Mesendoderm (in vitro differentiated cells): ENCODE results near the gene SPINK7.

Experiments
- DNase-seq: peaks from one replicate; pipeline ENCODE4 v3.0.0; 2013
- H2AK5ac ChIP-seq: 2 replicates; pipeline ENCODE4 v1.6.1; 2013; ENCODE audit warnings: low read length, inconsistent platforms
- H2BK120ac ChIP-seq: 2 replicates; pipeline ENCODE4 v1.6.1; 2013; ENCODE audit warnings: low read depth, mild to moderate bottlenecking, low read length, moderate library complexity, mixed read lengths
- H2BK15ac ChIP-seq: replicated peaks from 2 replicates; pipeline ENCODE4 v1.6.1; 2013; ENCODE audit warnings: low read depth, mild to moderate bottlenecking, moderate library complexity
- H2BK5ac ChIP-seq: 2 replicates; pipeline ENCODE4 v1.6.1; 2013; ENCODE audit warnings: low read length, inconsistent platforms
- H3K18ac ChIP-seq: 2 replicates; pipeline ENCODE4 v1.6.1; 2013; ENCODE audit warnings: mild to moderate bottlenecking, low read length, mixed read lengths
- H3K23ac ChIP-seq: one replicate; pipeline ENCODE4 v1.6.1; 2013; ENCODE audit warnings: low read length
- H3K27ac ChIP-seq: 2 replicates; pipeline ENCODE4 v1.5.1; 2013; ENCODE audit warnings: low read depth, mild to moderate bottlenecking, inconsistent platforms, low read length, moderate library complexity
- H3K27me3 ChIP-seq: 2 replicates; pipeline ENCODE4 v1.6.1; 2013; ENCODE audit warnings: low read length, control low read depth, mild to moderate bottlenecking, inconsistent platforms; ENCODE audit not compliant: insufficient read depth, poor library complexity
- H3K36me3 ChIP-seq: 2 replicates; pipeline ENCODE4 v1.6.1; 2013; ENCODE audit warnings: low read length, inconsistent platforms; ENCODE audit not compliant: control insufficient read depth, insufficient read depth
- H3K4ac ChIP-seq: one replicate; pipeline ENCODE4 v1.6.1; 2013; ENCODE audit warnings: low read depth, mild to moderate bottlenecking, low read length, moderate library complexity
- H3K4me1 ChIP-seq: 2 replicates; pipeline ENCODE4 v1.6.1; 2013; ENCODE audit warnings: low read depth, low read length, inconsistent platforms; ENCODE audit not compliant: control insufficient read depth
- H3K4me2 ChIP-seq: 2 replicates; pipeline ENCODE4 v1.6.1; 2013; ENCODE audit warnings: low read length
- H3K4me3 ChIP-seq: 2 replicates; pipeline ENCODE4 v1.5.1; 2013; ENCODE audit warnings: mild to moderate bottlenecking, low read length
- H3K56ac ChIP-seq: one replicate; pipeline ENCODE4 v1.6.1; 2013; ENCODE audit warnings: low read length
- H3K79me1 ChIP-seq: 2 replicates; pipeline ENCODE4 v1.6.1; 2013; ENCODE audit warnings: low read length, inconsistent platforms
- H3K79me2 ChIP-seq: 2 replicates; pipeline ENCODE4 v1.6.1; 2013; ENCODE audit warnings: mild to moderate bottlenecking, low read length; ENCODE audit not compliant: control insufficient read depth, insufficient read depth
- H3K9ac ChIP-seq: 2 replicates; pipeline ENCODE4 v1.6.1; 2013; ENCODE audit warnings: low read length, inconsistent platforms
- H4K5ac ChIP-seq: one replicate; pipeline ENCODE4 v1.6.1; 2013; ENCODE audit warnings: low read length
- H4K8ac ChIP-seq: one replicate; pipeline ENCODE4 v1.6.1; 2013; ENCODE audit warnings: low read depth, mild to moderate bottlenecking, control low read depth, low read length, moderate library complexity
- WGBS: extraction: QIAGEN DNeasy Blood & Tissue Kit; methylation state at CpG from one replicate; pipeline ENCODE4 v1.1.7; 2013; ENCODE audit warnings: low lambda C conversion rate, missing lambda C conversion rate; ENCODE audit not compliant: insufficient coverage; ENCODE audit errors: extremely low coverage; 5-methylcytosine and 5-hydroxymethylcytosine counted together

SPINK7 gene

DNA sequence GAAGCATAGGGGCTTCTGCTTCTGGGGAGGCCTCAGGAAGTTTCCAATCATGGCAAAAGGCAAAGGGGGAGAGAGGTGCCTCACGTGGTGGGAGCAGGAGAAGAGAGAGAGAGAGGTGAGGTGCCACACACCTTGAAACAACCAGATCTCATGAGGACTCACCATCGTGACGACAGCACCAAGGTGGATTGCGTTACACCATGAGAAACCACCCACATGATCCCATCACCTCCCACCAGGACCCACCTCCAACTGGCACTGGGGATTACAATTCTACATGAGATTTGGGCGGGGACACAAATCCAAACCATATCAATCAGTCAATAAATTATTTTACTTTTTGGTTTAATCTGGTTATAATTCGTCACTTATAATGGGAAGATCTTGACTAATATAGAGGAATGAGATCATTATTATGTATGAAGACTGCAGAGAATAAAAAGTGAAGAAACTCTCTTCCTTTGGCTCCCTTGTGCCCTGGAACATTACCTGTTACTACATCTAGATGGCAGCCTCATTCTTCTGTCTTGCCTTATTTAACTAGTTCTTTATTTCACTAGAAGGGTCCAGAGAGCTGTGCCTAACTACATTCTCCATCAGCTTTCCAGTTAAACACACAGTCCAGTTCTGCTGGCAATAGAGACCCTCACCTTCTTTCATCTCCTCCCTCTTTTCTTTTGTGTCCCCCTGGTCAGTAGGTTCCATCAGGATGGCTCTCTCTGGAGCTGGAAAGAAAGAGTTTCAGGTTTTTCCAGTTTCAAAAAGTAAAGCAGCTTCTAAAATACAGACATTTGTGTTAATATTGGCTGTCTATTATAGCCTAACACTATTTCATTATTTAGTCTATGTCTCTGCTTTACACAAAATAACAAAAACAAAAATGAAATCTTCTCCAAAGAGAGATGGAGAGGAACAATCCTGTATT lies 21.7 kb upstream of the SPINK7 start:
- Histone ChIP-seq H3K18ac (no peak overlapping the region), H2BK120ac (no peak overlapping the region), H3K79me1 (no peaks in the 10 kb centered on the region), H2BK5ac (no peak overlapping the region), H4K5ac (no peak overlapping the region), H4K8ac (no peak overlapping the region), H3K4me3 (no peak overlapping the region), H3K79me2 (no peaks in the 10 kb centered on the region), H3K4me2 (no peak overlapping the region), H3K27me3 (no peaks in the 10 kb centered on the region), H2AK5ac (no peak overlapping the region), H2BK15ac (no peak overlapping the region), H3K4ac (no peak overlapping the region), H3K27ac (no peak overlapping the region), H3K56ac (no peak overlapping the region), H3K9ac (no peak overlapping the region), H3K23ac (no peak overlapping the region), H3K4me1 (no peaks in the 10 kb centered on the region), H3K36me3 (no peaks in the 10 kb centered on the region)
- WGBS, result no CpG with 5 or more reads among the region's 6 CpGs
- DNase-seq, result peak; percentile 54

DNA sequence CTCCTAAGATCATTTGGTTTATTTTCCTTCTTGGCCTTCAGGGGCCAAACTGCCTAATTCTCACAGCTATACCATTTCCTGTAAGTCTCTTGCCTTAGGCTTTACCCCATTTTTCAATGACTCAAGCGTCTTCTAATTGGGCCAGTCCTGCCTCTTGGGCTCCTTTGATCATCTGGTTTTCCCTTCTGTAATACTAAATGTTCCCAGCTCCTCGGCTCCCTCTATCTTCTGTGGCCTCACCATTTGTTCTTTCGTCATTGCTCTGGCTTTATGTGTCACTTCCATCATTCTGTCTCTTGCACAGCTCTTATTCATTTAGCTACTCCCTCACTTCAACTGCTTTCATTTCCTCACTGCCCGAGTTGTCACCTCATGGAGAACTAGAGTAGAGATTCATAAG lies 14.5 kb upstream of the SPINK7 start:
- Histone ChIP-seq H4K5ac (no peak overlapping the region), H3K4me1 (no peaks in the 10 kb centered on the region), H2BK120ac (no peak overlapping the region), H3K4me3 (no peak overlapping the region), H2AK5ac (no peak overlapping the region), H3K56ac (no peak overlapping the region), H3K23ac (no peak overlapping the region), H3K4ac (no peak overlapping the region), H3K9ac (no peak overlapping the region), H3K4me2 (no peak overlapping the region), H4K8ac (no peak overlapping the region), H3K79me2 (no peaks in the 10 kb centered on the region), H3K18ac (no peak overlapping the region), H3K36me3 (no peaks in the 10 kb centered on the region), H3K27ac (no peak overlapping the region), H2BK5ac (no peak overlapping the region), H3K79me1 (no peaks in the 10 kb centered on the region), H3K27me3 (no peaks in the 10 kb centered on the region), H2BK15ac (no peak overlapping the region)
- peak; percentile 53 for DNase-seq
- no CpG with 5 or more reads among the region's 4 CpGs for WGBS

DNA sequence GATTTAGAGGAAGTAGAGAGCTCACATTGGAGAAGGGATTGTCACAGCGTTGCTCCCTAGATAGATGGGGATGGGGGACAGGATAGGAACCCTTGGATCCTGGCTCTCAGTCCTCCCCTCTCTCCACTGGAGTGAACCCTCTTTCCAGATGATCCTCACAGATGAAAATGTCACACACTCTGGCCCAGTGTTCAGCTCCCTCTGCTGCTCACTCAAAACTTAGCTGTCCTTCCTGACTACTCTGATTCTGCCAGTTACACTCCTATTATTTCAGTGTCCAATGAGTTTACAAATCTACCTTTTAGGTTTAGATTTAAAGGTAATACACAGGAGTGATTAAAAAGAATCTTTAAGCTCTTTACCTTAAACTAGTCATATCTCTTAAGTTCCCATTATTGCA lies 5.8 kb upstream of the SPINK7 start:
- no peak for DNase-seq
- no peak overlapping the region for H2BK120ac ChIP-seq
- no peak overlapping the region for H3K27ac ChIP-seq
- no peak overlapping the region for H3K4ac ChIP-seq
- H3K4me1 ChIP-seq, result no peaks in the 10 kb centered on the region
- H3K79me1 ChIP-seq, result no peaks in the 10 kb centered on the region
- no peak overlapping the region for H2BK15ac ChIP-seq
- H4K8ac ChIP-seq, result no peak overlapping the region
- H3K9ac ChIP-seq, result no peak overlapping the region
- no peak overlapping the region for H3K23ac ChIP-seq
- no peaks in the 10 kb centered on the region for H3K27me3 ChIP-seq
- H3K4me2 ChIP-seq, result no peak overlapping the region
- no peak overlapping the region for H2BK5ac ChIP-seq
- no peak overlapping the region for H3K18ac ChIP-seq
- no peaks in the 10 kb centered on the region for H3K79me2 ChIP-seq
- no peak overlapping the region for H3K4me3 ChIP-seq
- H4K5ac ChIP-seq, result no peak overlapping the region
- no peak overlapping the region for H3K56ac ChIP-seq
- no peaks in the 10 kb centered on the region for H3K36me3 ChIP-seq
- H2AK5ac ChIP-seq, result no peak overlapping the region
- WGBS, result no CpG with 5 or more reads among the region's 1 CpG

DNA sequence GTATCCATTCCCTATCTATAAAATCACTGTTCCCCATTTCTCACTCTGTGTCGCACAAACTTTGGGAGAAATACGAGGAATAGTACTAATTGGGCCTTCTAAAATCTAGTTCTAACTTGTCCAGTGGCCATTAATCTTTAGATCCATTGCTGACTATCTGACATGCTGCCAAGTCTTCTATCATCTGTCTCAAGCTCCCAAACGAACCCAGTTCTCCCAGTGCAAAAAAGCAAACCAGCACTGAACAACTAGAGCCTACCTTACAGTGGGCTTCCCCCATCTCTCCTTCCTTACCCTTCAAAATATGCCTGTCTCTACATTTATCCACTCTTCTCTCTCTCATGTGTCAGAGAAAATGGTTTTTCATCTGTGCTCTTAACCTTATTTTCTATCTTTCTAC lies 3.2 kb upstream of the SPINK7 start:
- Histone ChIP-seq H4K5ac (no peak overlapping the region), H3K4me2 (no peak overlapping the region), H2BK5ac (no peak overlapping the region), H3K4me1 (no peaks in the 10 kb centered on the region), H3K27me3 (no peaks in the 10 kb centered on the region), H2AK5ac (no peak overlapping the region), H3K9ac (no peak overlapping the region), H3K56ac (no peak overlapping the region), H3K79me2 (no peaks in the 10 kb centered on the region), H3K79me1 (no peaks in the 10 kb centered on the region), H3K4ac (no peak overlapping the region), H3K36me3 (no peaks in the 10 kb centered on the region), H2BK15ac (no peak overlapping the region), H3K27ac (no peak overlapping the region), H4K8ac (no peak overlapping the region), H2BK120ac (no peak overlapping the region), H3K23ac (no peak overlapping the region), H3K4me3 (no peak overlapping the region), H3K18ac (no peak overlapping the region)
- no CpG with 5 or more reads among the region's 3 CpGs for WGBS
- no peak for DNase-seq

DNA sequence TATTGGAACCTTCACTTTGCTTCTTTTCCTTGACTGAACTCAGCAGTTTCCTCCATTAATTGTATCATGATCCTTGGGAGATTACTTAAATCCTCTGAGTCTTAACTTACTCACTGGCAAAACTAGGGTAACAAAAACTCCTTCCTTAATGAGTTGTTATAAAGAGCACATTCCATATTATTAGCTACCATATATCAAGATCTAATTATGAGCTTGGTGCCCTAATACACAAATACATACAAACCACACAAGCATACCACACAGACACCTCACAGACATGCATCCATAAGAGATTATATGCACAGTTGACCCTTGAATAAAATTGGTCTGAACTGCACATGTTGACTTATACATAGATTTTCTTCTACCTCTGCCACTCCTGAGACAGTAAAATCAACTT lies 2.5 kb upstream of the SPINK7 start:
- DNase-seq, result no peak
- H3K56ac ChIP-seq, result no peak overlapping the region
- no peak overlapping the region for H2BK15ac ChIP-seq
- no peak overlapping the region for H4K5ac ChIP-seq
- no peak overlapping the region for H3K4me3 ChIP-seq
- no peak overlapping the region for H2BK120ac ChIP-seq
- no peak overlapping the region for H4K8ac ChIP-seq
- no peaks in the 10 kb centered on the region for H3K79me1 ChIP-seq
- no peak overlapping the region for H3K27ac ChIP-seq
- no peak overlapping the region for H3K9ac ChIP-seq
- no peak overlapping the region for H2AK5ac ChIP-seq
- H3K18ac ChIP-seq, result no peak overlapping the region
- no peaks in the 10 kb centered on the region for H3K79me2 ChIP-seq
- no peak overlapping the region for H3K4ac ChIP-seq
- no peak overlapping the region for H2BK5ac ChIP-seq
- H3K4me1 ChIP-seq, result no peaks in the 10 kb centered on the region
- no peaks in the 10 kb centered on the region for H3K36me3 ChIP-seq
- no peaks in the 10 kb centered on the region for H3K27me3 ChIP-seq
- no peak overlapping the region for H3K23ac ChIP-seq
- no peak overlapping the region for H3K4me2 ChIP-seq

DNA sequence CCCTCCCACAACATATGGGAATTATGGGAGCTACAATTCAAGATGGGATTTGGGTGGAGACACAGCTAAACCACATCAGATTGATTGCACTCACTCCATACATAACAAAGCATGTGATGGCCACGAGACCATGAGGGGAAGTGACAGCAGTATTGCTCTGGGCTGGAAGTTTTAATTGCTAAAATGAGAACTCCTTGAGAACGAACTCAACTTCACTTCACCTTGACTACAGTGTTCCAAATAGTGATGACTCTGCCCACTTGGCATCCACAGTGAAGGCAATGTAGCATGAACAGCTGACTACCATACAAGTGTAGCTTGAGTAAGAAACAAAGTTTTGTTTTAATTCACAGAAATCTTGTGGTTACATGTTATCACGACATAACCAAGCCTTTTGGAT lies 739 bp upstream of the SPINK7 start:
- H3K79me1 ChIP-seq, result no peaks in the 10 kb centered on the region
- no CpG with 5 or more reads among the region's 3 CpGs for WGBS

More for the DNA sequence above, 739 bp upstream of the SPINK7 start:
- Histone ChIP-seq H3K18ac (no peak overlapping the region), H3K27me3 (no peaks in the 10 kb centered on the region), H2BK15ac (no peak overlapping the region), H3K36me3 (no peaks in the 10 kb centered on the region), H3K4ac (no peak overlapping the region), H3K56ac (no peak overlapping the region), H3K9ac (no peak overlapping the region), H3K23ac (no peak overlapping the region), H3K4me1 (no peaks in the 10 kb centered on the region), H3K4me3 (no peak overlapping the region), H3K79me2 (no peaks in the 10 kb centered on the region), H2BK120ac (no peak overlapping the region), H3K4me2 (no peak overlapping the region), H2AK5ac (no peak overlapping the region), H3K27ac (no peak overlapping the region), H2BK5ac (no peak overlapping the region), H4K8ac (no peak overlapping the region), H4K5ac (no peak overlapping the region)
- no peak for DNase-seq
